K562 (cell line): ENCODE data around the gene RC3H2. TPM values are rescaled to one million over a fixed set of nuclear protein-coding genes. Genes with fewer than 3 reads are reported as not detected.

Experiments
- BMI1 ChIP-seq: fragments of 150-350 bp; IDR thresholded peaks from 2 replicates; pipeline ENCODE4 v1.6.1; 2014; ENCODE audit warnings: low read length
- CBX2 ChIP-seq: fragments of 200-600 bp; sonication (generic); IDR thresholded peaks from one replicate; pipeline ENCODE4 v1.6.1; 2012; ENCODE audit warnings: mild to moderate bottlenecking, low read length, inconsistent platforms; ENCODE audit not compliant: insufficient read depth, poor library complexity, severe bottlenecking
- FOXK1 ChIP-seq: sonication (generic); formaldehyde crosslinking; IDR thresholded peaks from 2 replicates; pipeline ENCODE4 v1.8.0; 2022; ENCODE audit warnings: missing genetic modification reagents, mild to moderate bottlenecking, borderline replicate concordance
- FOXO4 ChIP-seq: fragments of 450-650 bp; formaldehyde crosslinking; IDR thresholded peaks from 2 replicates; pipeline ENCODE4 v1.4.0; 2020; ENCODE audit warnings: mild to moderate bottlenecking, moderate library complexity
- HEY1 ChIP-seq: fragments of 250-450 bp; sonication (Bioruptor Pico); IDR thresholded peaks from 2 replicates; pipeline ENCODE4 v1.5.0; 2020; ENCODE audit warnings: mild to moderate bottlenecking, moderate library complexity, borderline replicate concordance
- LCOR ChIP-seq: sonication (generic); formaldehyde crosslinking; IDR thresholded peaks from 2 replicates; pipeline ENCODE4 v1.8.0; 2022; ENCODE audit warnings: mild to moderate bottlenecking, missing genetic modification reagents
- MYBL2 ChIP-seq, 2 experiments: fragments of 450-650 bp in 1 of 2; sonication (generic) in 1 of 2; formaldehyde crosslinking in 1 of 2; IDR thresholded peaks; 2 replicates each; pipeline versions ENCODE4 v1.6.1 to v1.8.1; 2017 to 2022; ENCODE audit warnings: borderline replicate concordance in 1 of 2, inconsistent platforms in 1 of 2, low read depth in 1 of 2, mild to moderate bottlenecking in 1 of 2, missing genetic modification reagents in 1 of 2, moderate library complexity in 1 of 2
- RBM39 ChIP-seq: fragments of 200-400 bp; formaldehyde crosslinking; optimal IDR thresholded peaks from 2 replicates; pipeline ENCODE3; 2018; ENCODE audit warnings: low read depth, low read length
- TFAP4 ChIP-seq: sonication (generic); formaldehyde crosslinking; IDR thresholded peaks from 2 replicates; pipeline ENCODE4 v1.8.0; 2022; ENCODE audit warnings: missing genetic modification reagents, mild to moderate bottlenecking, moderate library complexity, borderline replicate concordance
- WHSC1 ChIP-seq: IDR thresholded peaks from one replicate; pipeline ENCODE4 v1.6.1; 2012; ENCODE audit warnings: low read length, control low read depth, inconsistent platforms
- ZBED1 ChIP-seq: IDR thresholded peaks from 2 replicates; pipeline ENCODE4 v1.6.1; 2014
- ZKSCAN1 ChIP-seq: fragments of 150-350 bp; IDR thresholded peaks from 2 replicates; pipeline ENCODE4 v1.6.1; 2016; ENCODE audit warnings: low read depth, low read length
- ZNF143 ChIP-seq: sonication (generic); formaldehyde crosslinking; IDR thresholded peaks from 2 replicates; pipeline ENCODE4 v1.9.0; 2022; ENCODE audit warnings: mild to moderate bottlenecking, missing genetic modification reagents
- ZNF280A ChIP-seq: fragments of 450-650 bp; IDR thresholded peaks from 2 replicates; pipeline ENCODE4 v1.6.1; 2018; ENCODE audit warnings: mild to moderate bottlenecking, low read depth; ENCODE audit not compliant: partially characterized antibody
- ZNF407 ChIP-seq: fragments of 450-650 bp; IDR thresholded peaks from 2 replicates; pipeline ENCODE4 v1.6.1; 2016; ENCODE audit warnings: low read depth
- polyA plus RNA-seq, 8 experiments: library from polyadenylated mRNA; depleted of rRNA in 4 of 8; stranded (reverse) in 5 of 8; unstranded in 3 of 8; fragments of >200 nt; fragmentation: Nextera tagmentation in 2 of 8; fragmentation: Illumina TruSeq in 1 of 8; extraction: Ambion mirVana in 2 of 8; extraction: Trizol in 1 of 8; gene quantifications; 2 replicates each; pipeline versions ENCODE4 v1.2.1 to v1.2.3, GENCODE V29; 2011 to 2014; ENCODE audit warnings: inconsistent platforms in 1 of 8, missing spikeins in 1 of 8
- total RNA-seq, 7 experiments: library from RNA; depleted of rRNA in 6 of 7; stranded (reverse); fragments of >200 nt in 6 of 7; fragmentation: Illumina TruSeq in 2 of 7; extraction: Trizol in 2 of 7; gene quantifications; 2 replicates each; pipeline versions ENCODE4 v1.2.1 to v1.2.3, GENCODE V29; 2011 to 2021; ENCODE audit warnings: low replicate concordance in 1 of 7

RC3H2 gene
- total and polyA plus RNA-seq, 9 of the 15 experiments (the other 6 are each of a cell fraction or from before 2014, with no cell fraction given), result 5.6 to 35.4 (median 18.6) TPM

- TF ChIP-seq WHSC1 (no peak), ZBED1 (no peak; the same call in 1 of the 2 replicates), HEY1 (CRISPR knock-in tag) (no peak), ZNF280A (no peak), CBX2 (no peak), ZNF143 (CRISPR knock-in tag) (no peak), LCOR (no peak; the same call in 1 of the 2 replicates), BMI1 (no peak), ZNF407 (0 out of 2 replicates have a peak, but pooled peaks have one; percentile 47), RBM39 (no peak), ZKSCAN1 (no peak), FOXK1 (no peak), MYBL2 (IDR thresholded peaks at IDR 0.05; ENCODE audit: low read depth) (no peak), MYBL2 (CRISPR knock-in tag; IDR thresholded peaks at IDR 0.05; ENCODE audit: borderline replicate concordance) (no peak), FOXO4 (no peak), TFAP4 (CRISPR knock-in tag) (peak; percentile 77)
Observed at GRCh38 chr9:122940749-122941581, 35.8 kb upstream of the RC3H2 start, which contains the start of gene RABGAP1 (continued).
